ENCODE results near the gene ETV6. TPM values are rescaled to one million over a fixed set of nuclear protein-coding genes. Genes with fewer than 3 reads are reported as not detected.

Gene ETV6
- total RNA-seq, 1 experiment from 2014 or later: 17.2 TPM

- BruUV-seq (replicated peaks): no TSS peak
- intact Hi-C loops (cut with micrococcal nuclease; ENCODE audit: unreplicated experiment): no loop called here
- ChIA-PET CTCF (no interaction called here), POLR2A (interaction anchor here (0.6 kb wide), 1 partner anchor 526 kb away, joined by 3 read pairs; no protein-coding TSS in a partner anchor)
- in situ Hi-C loops (cut with HindIII; ENCODE audit: low pct_unique_long_range_greater_than_20kb, low sequenced_read_pairs): no loop called here
- Histone ChIP-seq H3K27ac (ENCODE audit: low read length) (no peak overlapping the region), H3K4me1 (ENCODE audit: control insufficient read depth, insufficient read depth, low read length) (no peaks in the 10 kb centered on the region), H3K9me3 (ENCODE audit: control insufficient read depth, insufficient read depth, low read depth, low read length) (no peaks in the 10 kb centered on the region), H3K36me3 (ENCODE audit: control insufficient read depth, insufficient read depth, low read length) (no peaks in the 10 kb centered on the region), H3K27me3 (ENCODE audit: control insufficient read depth, insufficient read depth, low read length) (no peaks in the 10 kb centered on the region), H3K4me3 (ENCODE audit: low read depth in 2 of 2, low read length in 2 of 2) (no peak overlapping the region)
- TF ChIP-seq REST (IDR thresholded peaks at IDR 0.05; ENCODE audit: insufficient read depth in 1 of 2, low read depth in 2 of 2, low read length in 1 of 2): no peak
- TF ChIP-seq CTCF (IDR thresholded peaks at IDR 0.05): no peak
- no peak for TF ChIP-seq TCF7L2 (IDR thresholded peaks at IDR 0.05; ENCODE audit: low read depth, low read length)
- no peak for TF ChIP-seq POLR2AphosphoS5 (IDR thresholded peaks at IDR 0.05; ENCODE audit: low read depth, low read length)
- no peak for TF ChIP-seq SIN3A (IDR thresholded peaks at IDR 0.05; ENCODE audit: borderline replicate concordance, insufficient read depth, low read depth, low read length)
- DNase-seq (ENCODE audit: low read depth, low spot score) (no peak), ATAC-seq (no peak)
These were observed 79.5 kb downstream of the ETV6 start for GRCh38 chr12:11729008-11729407.

GRCh38 chr12:11729439-11730150, 80.1 kb downstream of the ETV6 start:
- ChIA-PET CTCF (no interaction called here), POLR2A (no interaction called here)
- ATAC-seq (no peak), DNase-seq (ENCODE audit: low read depth, low spot score) (no peak)
- no peak overlapping the region for H3K27ac ChIP-seq (ENCODE audit: low read length)
- H3K4me3 ChIP-seq (ENCODE audit: low read depth in 2 of 2, low read length in 2 of 2): no peak overlapping the region
- intact Hi-C loops (cut with micrococcal nuclease; ENCODE audit: unreplicated experiment): no loop called here
- no peak for TF ChIP-seq SIN3A (IDR thresholded peaks at IDR 0.05; ENCODE audit: borderline replicate concordance, insufficient read depth, low read depth, low read length)
- no peak for TF ChIP-seq TCF7L2 (IDR thresholded peaks at IDR 0.05; ENCODE audit: low read depth, low read length)
- no peak for TF ChIP-seq POLR2AphosphoS5 (IDR thresholded peaks at IDR 0.05; ENCODE audit: low read depth, low read length)
- H3K9me3 ChIP-seq (ENCODE audit: control insufficient read depth, insufficient read depth, low read depth, low read length): no peaks in the 10 kb centered on the region
- H3K4me1 ChIP-seq (ENCODE audit: control insufficient read depth, insufficient read depth, low read length): no peaks in the 10 kb centered on the region
- no peaks in the 10 kb centered on the region for H3K36me3 ChIP-seq (ENCODE audit: control insufficient read depth, insufficient read depth, low read length)
- BruUV-seq (replicated peaks): no TSS peak
- H3K27me3 ChIP-seq (ENCODE audit: control insufficient read depth, insufficient read depth, low read length): no peaks in the 10 kb centered on the region
- in situ Hi-C loops (cut with HindIII; ENCODE audit: low pct_unique_long_range_greater_than_20kb, low sequenced_read_pairs): no loop called here

All from Panc1 (cell line).